GM19468 (cell line): Measurements from ENCODE around the gene NAV3.

Experiments
- ATAC-seq: cut with Tn5 transposase; IDR thresholded peaks from one replicate; pipeline ENCODE4 v1.9.1; 2021; ENCODE audit warnings: mild to moderate bottlenecking, moderate library complexity, moderate number of reproducible peaks; ENCODE audit not compliant: unreplicated experiment; ENCODE audit errors: extremely low read depth

Gene NAV3

GRCh38 chr12:77918046-77918445 lies 87.4 kb downstream of the NAV3 start:
- ATAC-seq: no peak

- no peak for ATAC-seq
These were observed 88.8 kb downstream of the NAV3 start for GRCh38 chr12:77919450-77919849.

- ATAC-seq: no peak
These were observed 93.2 kb downstream of the NAV3 start for GRCh38 chr12:77923882-77924281.

- no peak for ATAC-seq
These were observed 94.0 kb downstream of the NAV3 start for GRCh38 chr12:77924703-77925102.

GRCh38 chr12:77925536-77926108 lies 94.9 kb downstream of the NAV3 start:
- ATAC-seq: peak; percentile 98

GRCh38 chr12:77928078-77928477 lies 97.4 kb downstream of the NAV3 start:
- ATAC-seq: no peak

- no peak for ATAC-seq
These were observed 101.5 kb downstream of the NAV3 start for GRCh38 chr12:77932216-77932615.

GRCh38 chr12:77938301-77938700 lies 107.6 kb downstream of the NAV3 start:
- no peak for ATAC-seq

GRCh38 chr12:77940011-77940423 lies 109.3 kb downstream of the NAV3 start:
- no peak for ATAC-seq

- ATAC-seq: no peak
These were observed 109.9 kb downstream of the NAV3 start for GRCh38 chr12:77940567-77940966.

GRCh38 chr12:77941401-77941800 lies 110.7 kb downstream of the NAV3 start:
- ATAC-seq: no peak

- no peak for ATAC-seq
These were observed 112.8 kb downstream of the NAV3 start for GRCh38 chr12:77943466-77943865.

GRCh38 chr12:77946541-77947061 lies 115.9 kb downstream of the NAV3 start:
- no peak for ATAC-seq

- no peak for ATAC-seq
These were observed 116.6 kb downstream of the NAV3 start for GRCh38 chr12:77947330-77947729.

GRCh38 chr12:77947746-77948145 lies 117.1 kb downstream of the NAV3 start:
- no peak for ATAC-seq

- no peak for ATAC-seq
These were observed 119.2 kb downstream of the NAV3 start for GRCh38 chr12:77949943-77950342.

GRCh38 chr12:77953528-77954205 lies 123.0 kb downstream of the NAV3 start:
- ATAC-seq: no peak

- ATAC-seq: no peak
These were observed 123.5 kb downstream of the NAV3 start for GRCh38 chr12:77954206-77954555.

- no peak for ATAC-seq
These were observed 126.4 kb downstream of the NAV3 start for GRCh38 chr12:77957062-77957461.

GRCh38 chr12:77963576-77964178 lies 133.0 kb downstream of the NAV3 start:
- no peak for ATAC-seq

- ATAC-seq: no peak
These were observed 135.1 kb downstream of the NAV3 start for GRCh38 chr12:77965790-77966189.

- ATAC-seq: no peak
These were observed 137.3 kb downstream of the NAV3 start for GRCh38 chr12:77968021-77968420.
